ENCODE data around the gene TDRD10. TPM values are rescaled to one million over a fixed set of nuclear protein-coding genes. Genes with fewer than 3 reads are reported as not detected.

TDRD10 gene
- total RNA-seq, 1 donor from 2014 or later = not detected

GRCh38 chr1:154577346-154578057 is 75.5 kb downstream of the TDRD10 start:
- peaks cover 34% of the 10 kb centered on the region for H3K36me3 Mint-ChIP-seq (ENCODE audit: low read depth)
- DNase-seq = no peak
- no peaks in the 10 kb centered on the region for H3K9me3 Mint-ChIP-seq
- H3K4me1 Mint-ChIP-seq = no peaks in the 10 kb centered on the region
- H3K4me3 Mint-ChIP-seq = no peak overlapping the region
- intact Hi-C loops (cut with micrococcal nuclease) = no loop called here
- no peaks in the 10 kb centered on the region for H3K27me3 Mint-ChIP-seq
- no peak overlapping the region for H3K27ac Mint-ChIP-seq

GRCh38 chr1:154578058-154578418 is 76.0 kb downstream of the TDRD10 start:
- Mint-ChIP-seq H3K9me3 (no peaks in the 10 kb centered on the region), H3K27ac (no peak overlapping the region), H3K36me3 (ENCODE audit: low read depth) (peaks cover 35% of the 10 kb centered on the region), H3K27me3 (no peaks in the 10 kb centered on the region), H3K4me1 (no peaks in the 10 kb centered on the region), H3K4me3 (no peak overlapping the region)
- no peak for DNase-seq
- intact Hi-C loops (cut with micrococcal nuclease) = no loop called here

- intact Hi-C loops (cut with micrococcal nuclease) = no loop called here
- peaks cover 4% of the 10 kb centered on the region for H3K4me1 Mint-ChIP-seq
- H3K9me3 Mint-ChIP-seq = no peaks in the 10 kb centered on the region
- no peaks in the 10 kb centered on the region for H3K27me3 Mint-ChIP-seq
- peaks cover 46% of the 10 kb centered on the region for H3K36me3 Mint-ChIP-seq (ENCODE audit: low read depth)
- DNase-seq = no peak
- H3K27ac Mint-ChIP-seq = peak overlapping the region; percentile 49
- no peak overlapping the region for H3K4me3 Mint-ChIP-seq
Measured at GRCh38 chr1:154579374-154579773, 77.4 kb downstream of the TDRD10 start.

GRCh38 chr1:154581766-154582165 is 79.7 kb downstream of the TDRD10 start:
- H3K4me3 Mint-ChIP-seq = no peak overlapping the region
- H3K27ac Mint-ChIP-seq = no peak overlapping the region
- intact Hi-C loops (cut with micrococcal nuclease) = no loop called here
- no peaks in the 10 kb centered on the region for H3K27me3 Mint-ChIP-seq
- H3K4me1 Mint-ChIP-seq = peaks cover 4% of the 10 kb centered on the region
- DNase-seq = no peak
- H3K36me3 Mint-ChIP-seq (ENCODE audit: low read depth) = peaks cover 67% of the 10 kb centered on the region
- H3K9me3 Mint-ChIP-seq = no peaks in the 10 kb centered on the region

GRCh38 chr1:154582885-154583284 is 80.9 kb downstream of the TDRD10 start:
- Mint-ChIP-seq H3K9me3 (no peaks in the 10 kb centered on the region), H3K27ac (no peak overlapping the region), H3K4me1 (peaks cover 5% of the 10 kb centered on the region), H3K4me3 (no peak overlapping the region), H3K36me3 (ENCODE audit: low read depth) (peaks cover 78% of the 10 kb centered on the region), H3K27me3 (no peaks in the 10 kb centered on the region)
- intact Hi-C loops (cut with micrococcal nuclease) = no loop called here
- no peak for DNase-seq

- H3K9me3 Mint-ChIP-seq = no peaks in the 10 kb centered on the region
- no peak overlapping the region for H3K27ac Mint-ChIP-seq
- peaks cover 5% of the 10 kb centered on the region for H3K4me1 Mint-ChIP-seq
- peaks cover 81% of the 10 kb centered on the region for H3K36me3 Mint-ChIP-seq (ENCODE audit: low read depth)
- intact Hi-C loops (cut with micrococcal nuclease) = no loop called here
- DNase-seq = no peak
- no peak overlapping the region for H3K4me3 Mint-ChIP-seq
- no peaks in the 10 kb centered on the region for H3K27me3 Mint-ChIP-seq
Measured at GRCh38 chr1:154583773-154584172, 81.8 kb downstream of the TDRD10 start.

- Mint-ChIP-seq H3K4me3 (no peak overlapping the region), H3K27me3 (no peaks in the 10 kb centered on the region), H3K27ac (no peak overlapping the region), H3K36me3 (ENCODE audit: low read depth) (peaks cover 81% of the 10 kb centered on the region), H3K9me3 (no peaks in the 10 kb centered on the region), H3K4me1 (peaks cover 5% of the 10 kb centered on the region)
- DNase-seq = no peak
- intact Hi-C loops (cut with micrococcal nuclease) = no loop called here
Measured at GRCh38 chr1:154584267-154584994, 82.4 kb downstream of the TDRD10 start.

GRCh38 chr1:154586231-154586630 is 84.2 kb downstream of the TDRD10 start:
- DNase-seq = no peak
- Mint-ChIP-seq H3K36me3 (ENCODE audit: low read depth) (peaks cover 86% of the 10 kb centered on the region), H3K4me3 (no peak overlapping the region), H3K9me3 (no peaks in the 10 kb centered on the region), H3K27me3 (no peaks in the 10 kb centered on the region), H3K4me1 (peaks cover 13% of the 10 kb centered on the region), H3K27ac (peak overlapping the region; percentile 31)
- intact Hi-C loops (cut with micrococcal nuclease) = no loop called here

GRCh38 chr1:154586641-154587040 is 84.6 kb downstream of the TDRD10 start:
- peaks cover 87% of the 10 kb centered on the region for H3K36me3 Mint-ChIP-seq (ENCODE audit: low read depth)
- no peak for DNase-seq
- H3K27me3 Mint-ChIP-seq = no peaks in the 10 kb centered on the region
- intact Hi-C loops (cut with micrococcal nuclease) = no loop called here
- H3K4me1 Mint-ChIP-seq = peaks cover 13% of the 10 kb centered on the region
- H3K4me3 Mint-ChIP-seq = no peak overlapping the region
- no peaks in the 10 kb centered on the region for H3K9me3 Mint-ChIP-seq
- H3K27ac Mint-ChIP-seq = peak overlapping the region; percentile 31

GRCh38 chr1:154589780-154590179 is 87.8 kb downstream of the TDRD10 start:
- no peak for DNase-seq
- H3K9me3 Mint-ChIP-seq = no peaks in the 10 kb centered on the region
- H3K4me3 Mint-ChIP-seq = no peak overlapping the region
- peaks cover 89% of the 10 kb centered on the region for H3K36me3 Mint-ChIP-seq (ENCODE audit: low read depth)
- intact Hi-C loops (cut with micrococcal nuclease) = no loop called here
- H3K27ac Mint-ChIP-seq = peak overlapping the region; percentile 75
- peaks cover 20% of the 10 kb centered on the region for H3K4me1 Mint-ChIP-seq
- H3K27me3 Mint-ChIP-seq = no peaks in the 10 kb centered on the region

GRCh38 chr1:154590756-154591155 is 88.7 kb downstream of the TDRD10 start:
- intact Hi-C loops (cut with micrococcal nuclease) = no loop called here
- Mint-ChIP-seq H3K27me3 (no peaks in the 10 kb centered on the region), H3K4me3 (no peak overlapping the region), H3K27ac (no peak overlapping the region), H3K4me1 (peaks cover 20% of the 10 kb centered on the region), H3K36me3 (ENCODE audit: low read depth) (peaks cover 85% of the 10 kb centered on the region), H3K9me3 (no peaks in the 10 kb centered on the region)
- DNase-seq = no peak

- no peaks in the 10 kb centered on the region for H3K9me3 Mint-ChIP-seq
- no peaks in the 10 kb centered on the region for H3K27me3 Mint-ChIP-seq
- no peak for DNase-seq
- H3K27ac Mint-ChIP-seq = no peak overlapping the region
- H3K36me3 Mint-ChIP-seq (ENCODE audit: low read depth) = peaks cover 84% of the 10 kb centered on the region
- peaks cover 20% of the 10 kb centered on the region for H3K4me1 Mint-ChIP-seq
- intact Hi-C loops (cut with micrococcal nuclease) = no loop called here
- no peak overlapping the region for H3K4me3 Mint-ChIP-seq
Measured at GRCh38 chr1:154591206-154591605, 89.2 kb downstream of the TDRD10 start.

- Mint-ChIP-seq H3K27me3 (no peaks in the 10 kb centered on the region), H3K36me3 (ENCODE audit: low read depth) (peaks cover 81% of the 10 kb centered on the region), H3K4me3 (no peak overlapping the region), H3K4me1 (peaks cover 26% of the 10 kb centered on the region), H3K9me3 (no peaks in the 10 kb centered on the region), H3K27ac (peak overlapping the region; percentile 69)
- DNase-seq = no peak
- intact Hi-C loops (cut with micrococcal nuclease) = no loop called here
Measured at GRCh38 chr1:154593390-154593789, 91.4 kb downstream of the TDRD10 start.

GRCh38 chr1:154594811-154595210 is 92.8 kb downstream of the TDRD10 start:
- Mint-ChIP-seq H3K27me3 (no peaks in the 10 kb centered on the region), H3K27ac (no peak overlapping the region), H3K4me3 (no peak overlapping the region), H3K36me3 (ENCODE audit: low read depth) (peaks cover 80% of the 10 kb centered on the region), H3K9me3 (no peaks in the 10 kb centered on the region), H3K4me1 (peaks cover 34% of the 10 kb centered on the region)
- intact Hi-C loops (cut with micrococcal nuclease) = no loop called here
- DNase-seq = no peak

All from activated CD4-positive, alpha-beta T cell treated with anti-CD3 and anti-CD28 coated beads, Interleukin-2, amount 10 ng/mL, durations not matched to agents 24 days and 14 days (primary cell).